ENCODE measurements around the gene MYO7A. TPM values are rescaled to one million over a fixed set of nuclear protein-coding genes. Genes with fewer than 3 reads are reported as not detected.

Gene MYO7A
- total RNA-seq, 1 donor from 2014 or later = 5.5 TPM

GRCh38 chr11:77195071-77195755, 67.2 kb downstream of the MYO7A start:
- Histone ChIP-seq H3K4me1 (no peaks in the 10 kb centered on the region), H3K4me3 (no peak overlapping the region), H3K9me3 (no peaks in the 10 kb centered on the region), H3K36me3 (no peaks in the 10 kb centered on the region), H3K27ac (no peak overlapping the region), H3K27me3 (ENCODE audit: low read depth) (no peaks in the 10 kb centered on the region)
- ATAC-seq (no peak), DNase-seq (peak; percentile 36)
- intact Hi-C loops (cut with DNase I) = no loop called here
- TF ChIP-seq CTCF (IDR thresholded peaks at IDR 0.05) = no peak

- DNase-seq (peak; percentile 24), ATAC-seq (no peak)
- no peaks in the 10 kb centered on the region for H3K9me3 ChIP-seq
- intact Hi-C loops (cut with DNase I) = no loop called here
- H3K4me1 ChIP-seq = no peaks in the 10 kb centered on the region
- no peaks in the 10 kb centered on the region for H3K36me3 ChIP-seq
- no peaks in the 10 kb centered on the region for H3K27me3 ChIP-seq (ENCODE audit: low read depth)
- TF ChIP-seq CTCF (IDR thresholded peaks at IDR 0.05) = no peak
- no peak overlapping the region for H3K27ac ChIP-seq
- H3K4me3 ChIP-seq = no peak overlapping the region
Observed at GRCh38 chr11:77196961-77197360, 68.9 kb downstream of the MYO7A start.

GRCh38 chr11:77197626-77198320, 69.7 kb downstream of the MYO7A start:
- H3K36me3 ChIP-seq = no peaks in the 10 kb centered on the region
- no peak overlapping the region for H3K27ac ChIP-seq
- no peaks in the 10 kb centered on the region for H3K4me1 ChIP-seq
- DNase-seq = peak; percentile 42
- ATAC-seq = no peak
- no peak for TF ChIP-seq CTCF (IDR thresholded peaks at IDR 0.05)
- intact Hi-C loops (cut with DNase I) = no loop called here
- no peak overlapping the region for H3K4me3 ChIP-seq
- H3K27me3 ChIP-seq (ENCODE audit: low read depth) = no peaks in the 10 kb centered on the region
- no peaks in the 10 kb centered on the region for H3K9me3 ChIP-seq

- TF ChIP-seq CTCF (IDR thresholded peaks at IDR 0.05) = no peak
- no peak for ATAC-seq
- intact Hi-C loops (cut with DNase I) = no loop called here
- Histone ChIP-seq H3K27ac (no peak overlapping the region), H3K4me3 (no peak overlapping the region), H3K27me3 (ENCODE audit: low read depth) (no peaks in the 10 kb centered on the region), H3K9me3 (no peaks in the 10 kb centered on the region), H3K4me1 (no peaks in the 10 kb centered on the region), H3K36me3 (no peaks in the 10 kb centered on the region)
- no peak for DNase-seq
Observed at GRCh38 chr11:77198440-77198849, 70.4 kb downstream of the MYO7A start.

- no peaks in the 10 kb centered on the region for H3K36me3 ChIP-seq
- H3K4me1 ChIP-seq = no peaks in the 10 kb centered on the region
- intact Hi-C loops (cut with DNase I) = no loop called here
- no peak overlapping the region for H3K27ac ChIP-seq
- no peaks in the 10 kb centered on the region for H3K27me3 ChIP-seq (ENCODE audit: low read depth)
- H3K4me3 ChIP-seq = no peak overlapping the region
- DNase-seq (peak; percentile 41), ATAC-seq (no peak)
- H3K9me3 ChIP-seq = no peaks in the 10 kb centered on the region
- no peak for TF ChIP-seq CTCF (IDR thresholded peaks at IDR 0.05)
Observed at GRCh38 chr11:77199137-77199745, 71.2 kb downstream of the MYO7A start.
